Testis (tissue), 2 donors: ENCODE data around the gene GNPDA1.

Experiments
- CTCF ChIP-seq, 3 experiments: fragments of 450-650 bp in 2 of 3; fragments of 200-600 bp in 1 of 3; sonication (generic) in 1 of 3; IDR thresholded peaks; one replicate each; pipeline ENCODE4 v1.5.1; 2016 to 2019; ENCODE audit warnings: antibody characterized with exemption in 3 of 3, mild to moderate bottlenecking in 2 of 3, moderate library complexity in 1 of 3
- POLR2A ChIP-seq: fragments of 450-650 bp; IDR thresholded peaks from one replicate; pipeline ENCODE4 v1.6.1; 2017; ENCODE audit warnings: antibody characterized with exemption, mild to moderate bottlenecking, moderate library complexity

GRCh38 chr5:142038735-142039134 is 25.9 kb upstream of the GNPDA1 start:
- TF ChIP-seq CTCF (IDR thresholded peaks at IDR 0.05) (no peak), POLR2A (no peak)
